NT2/D1 (cell line): ENCODE data around the gene LAMTOR2.

Source experiments
- YY1 ChIP-seq: IDR thresholded peaks from 2 replicates; pipeline ENCODE4 v1.6.1; 2011; ENCODE audit not compliant: insufficient read length, insufficient read depth
- ZNF274 ChIP-seq: IDR thresholded peaks from 2 replicates; pipeline ENCODE4 v1.6.1; 2011; ENCODE audit warnings: mild to moderate bottlenecking, low read depth, low read length

DNA sequence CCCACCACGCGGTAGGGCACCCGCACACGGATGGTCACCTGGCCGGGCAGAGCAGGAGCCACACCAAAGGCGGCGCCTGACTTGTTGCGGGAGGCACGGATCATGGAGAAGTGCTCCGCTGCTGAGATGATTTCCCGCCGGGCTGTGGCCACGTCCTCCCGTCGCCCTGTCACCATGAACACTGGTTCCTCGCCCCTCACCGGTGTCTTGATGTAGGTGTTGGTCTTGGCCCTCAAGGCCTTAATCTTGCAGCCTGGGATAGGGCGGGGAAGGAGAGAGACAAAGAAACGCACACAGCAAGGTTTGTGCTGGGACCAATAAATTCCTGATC, 22.8 kb downstream of the LAMTOR2 start:
- no peak for TF ChIP-seq YY1
- no peak for TF ChIP-seq ZNF274
